ENCODE results near the gene ARHGAP23. TPM values are rescaled to one million over a fixed set of nuclear protein-coding genes. Genes with fewer than 3 reads are reported as not detected.

Gene ARHGAP23
- total RNA-seq, 1 experiment from 2014 or later = 97.9 TPM

GRCh38 chr17:38551121-38551520 lies 122.9 kb downstream of the ARHGAP23 start:
- no peaks in the 10 kb centered on the region for H3K79me2 ChIP-seq (ENCODE audit: insufficient read depth, low read length)
- no peak overlapping the region for H3K9ac ChIP-seq (ENCODE audit: extremely low read depth, insufficient read length, low read length)
- WGBS (ENCODE audit: extremely low coverage, insufficient read length, low lambda C conversion rate) = no CpG with 5 or more reads among the region's 9 CpGs
- H2AK5ac ChIP-seq (ENCODE audit: insufficient read length, low read length) = no peak overlapping the region
- no peak overlapping the region for H4K8ac ChIP-seq (replicated peaks; ENCODE audit: insufficient read length, low read depth, low read length)
- no peak overlapping the region for H3K4me2 ChIP-seq (ENCODE audit: insufficient read depth, insufficient read length, low read length)
- no peaks in the 10 kb centered on the region for H3K4me1 ChIP-seq (ENCODE audit: insufficient read depth, low read length)
- H3K79me1 ChIP-seq (ENCODE audit: insufficient read depth, low read depth, low read length, poor library complexity, severe bottlenecking) = no peaks in the 10 kb centered on the region
- Mint-ChIP-seq H3K36me3 (ENCODE audit: insufficient read depth in 1 of 3, low read depth in 3 of 3) (peaks cover 0 to 8% (median 0%) of the 10 kb centered on the region in 3 experiments; a peak in 4 of 7 replicates), H3K27me3 (ENCODE audit: low read depth) (peaks cover 21% of the 10 kb centered on the region), H3K4me1 (peaks cover 10 to 13% of the 10 kb centered on the region in 2 experiments; a peak in 3 of 4 replicates), H3K9me3 (no peaks in the 10 kb centered on the region), H3K4me3 (no peak overlapping the region), H3K27ac (no peak overlapping the region)
- no peak overlapping the region for H3K56ac ChIP-seq (ENCODE audit: insufficient read length, low read depth, low read length)
- H2BK120ac ChIP-seq (ENCODE audit: low read depth, low read length, poor library complexity, severe bottlenecking) = no peak overlapping the region
- H2BK15ac ChIP-seq (ENCODE audit: low read depth, low read length) = no peak overlapping the region
- no peaks in the 10 kb centered on the region for H3K9me3 ChIP-seq (ENCODE audit: control insufficient read depth, low read depth, low read length)
- H4K5ac ChIP-seq (ENCODE audit: insufficient read length, low read depth, low read length) = no peak overlapping the region
- no peak overlapping the region for H2BK20ac ChIP-seq (ENCODE audit: low read depth, low read length, poor library complexity, severe bottlenecking)
- no peak overlapping the region for H3T11ph ChIP-seq (ENCODE audit: low read length)
- H4K91ac ChIP-seq (ENCODE audit: insufficient read length, low read depth, low read length) = no peak overlapping the region
- DNase-seq = no peak
- H4K20me1 ChIP-seq (ENCODE audit: control insufficient read depth, insufficient read depth, insufficient read length) = no peaks in the 10 kb centered on the region
- TF ChIP-seq CTCF (conservative IDR thresholded peaks at IDR 0.05) = no peak
- H2BK5ac ChIP-seq (ENCODE audit: insufficient read length, low read length) = no peak overlapping the region
- no peak overlapping the region for H3K23ac ChIP-seq (ENCODE audit: insufficient read length, low read depth, low read length)
- H3K27ac ChIP-seq (ENCODE audit: insufficient read length, low read depth, low read length) = no peak overlapping the region
- no peak overlapping the region for H3K4ac ChIP-seq (ENCODE audit: low read depth, low read length)
- no peak overlapping the region for H3K14ac ChIP-seq (ENCODE audit: insufficient read depth, low read length)
- no peak overlapping the region for H3K18ac ChIP-seq (ENCODE audit: insufficient read length, low read depth, low read length)
- no peak overlapping the region for H2BK12ac ChIP-seq (ENCODE audit: insufficient read length, low read depth, low read length)
- H3K23me2 ChIP-seq (ENCODE audit: insufficient read length, low read depth, low read length, poor library complexity, severe bottlenecking) = no peaks in the 10 kb centered on the region
- no peak overlapping the region for H2AFZ ChIP-seq (ENCODE audit: low read length)
- H3K27me3 ChIP-seq (ENCODE audit: insufficient read depth, low read length) = no peaks in the 10 kb centered on the region
